Measurements from ENCODE around the gene RIT2. TPM values are rescaled to one million over a fixed set of nuclear protein-coding genes. Genes with fewer than 3 reads are reported as not detected.

RIT2 gene
- total RNA-seq, 1 experiment from 2014 or later, result not detected

DNA sequence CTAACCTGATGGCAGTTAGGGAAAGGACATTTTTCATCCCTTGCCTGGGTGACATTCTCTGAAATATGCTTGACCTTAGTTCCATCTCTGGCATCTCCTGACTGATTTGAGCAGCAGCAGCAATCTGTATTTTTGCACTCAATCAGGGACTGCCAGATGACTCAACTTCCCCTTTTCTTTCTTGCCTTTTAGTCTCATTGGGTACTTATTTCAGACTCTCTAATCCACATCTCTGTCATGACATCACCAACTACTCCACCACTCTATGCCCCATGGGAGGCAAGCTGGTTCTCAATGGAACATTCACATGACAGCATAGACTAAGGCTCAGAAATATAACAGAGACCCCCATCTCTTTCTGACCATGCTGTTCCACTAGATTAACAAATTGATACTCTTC is 254.2 kb downstream of the RIT2 start:
- Histone ChIP-seq H3F3A (ENCODE audit: insufficient read depth, low read depth) (no peaks in the 10 kb centered on the region), H4K20me1 (ENCODE audit: insufficient read depth) (no peaks in the 10 kb centered on the region), H3K4me1 (replicated peaks; ENCODE audit: insufficient read depth) (no peaks in the 10 kb centered on the region), H2AFZ (no peak overlapping the region), H3K27me3 (ENCODE audit: insufficient read depth, low read depth) (no peaks in the 10 kb centered on the region), H3K9me3 (ENCODE audit: insufficient read depth, low read depth) (no peaks in the 10 kb centered on the region), H3K4me2 (no peak overlapping the region), H3K27ac (no peak overlapping the region), H3K79me2 (ENCODE audit: low read depth) (no peaks in the 10 kb centered on the region), H3K36me3 (ENCODE audit: low read depth) (no peaks in the 10 kb centered on the region), H3K4me3 (no peak overlapping the region), H3K9me2 (ENCODE audit: insufficient read depth) (no peaks in the 10 kb centered on the region)
- intact Hi-C loops (cut with micrococcal nuclease; ENCODE audit: unreplicated experiment), result no loop called here
- ChIA-PET POLR2A (ENCODE audit: unreplicated experiment) (no interaction called here), CTCF (no interaction called here)
- DNase-seq, result no peak
- TF ChIP-seq, protein P1, sequence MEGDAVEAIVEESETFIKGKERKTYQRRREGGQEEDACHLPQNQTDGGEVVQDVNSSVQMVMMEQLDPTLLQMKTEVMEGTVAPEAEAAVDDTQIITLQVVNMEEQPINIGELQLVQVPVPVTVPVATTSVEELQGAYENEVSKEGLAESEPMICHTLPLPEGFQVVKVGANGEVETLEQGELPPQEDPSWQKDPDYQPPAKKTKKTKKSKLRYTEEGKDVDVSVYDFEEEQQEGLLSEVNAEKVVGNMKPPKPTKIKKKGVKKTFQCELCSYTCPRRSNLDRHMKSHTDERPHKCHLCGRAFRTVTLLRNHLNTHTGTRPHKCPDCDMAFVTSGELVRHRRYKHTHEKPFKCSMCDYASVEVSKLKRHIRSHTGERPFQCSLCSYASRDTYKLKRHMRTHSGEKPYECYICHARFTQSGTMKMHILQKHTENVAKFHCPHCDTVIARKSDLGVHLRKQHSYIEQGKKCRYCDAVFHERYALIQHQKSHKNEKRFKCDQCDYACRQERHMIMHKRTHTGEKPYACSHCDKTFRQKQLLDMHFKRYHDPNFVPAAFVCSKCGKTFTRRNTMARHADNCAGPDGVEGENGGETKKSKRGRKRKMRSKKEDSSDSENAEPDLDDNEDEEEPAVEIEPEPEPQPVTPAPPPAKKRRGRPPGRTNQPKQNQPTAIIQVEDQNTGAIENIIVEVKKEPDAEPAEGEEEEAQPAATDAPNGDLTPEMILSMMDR (conservative IDR thresholded peaks at IDR 0.05), result no peak
- no TSS peak for BruUV-seq (replicated peaks)

DNA sequence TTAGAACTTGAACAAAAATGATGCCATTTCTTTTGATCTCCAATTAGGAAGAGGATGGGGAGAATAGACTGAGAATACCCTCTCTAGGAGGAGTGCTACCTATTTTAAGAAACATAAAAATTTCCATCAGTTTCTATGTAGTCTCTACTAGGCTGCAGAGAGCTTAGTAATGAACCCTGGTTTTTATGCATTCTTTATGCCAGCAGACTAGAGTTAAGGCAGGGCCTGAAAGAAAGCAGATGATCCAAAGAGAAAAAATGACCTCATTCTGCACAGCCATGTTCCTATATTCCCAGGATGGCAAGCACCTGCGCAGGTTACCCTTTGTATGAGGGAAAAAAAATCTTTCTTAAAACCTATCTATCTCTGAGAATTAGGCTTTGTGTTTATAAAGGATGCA is 254.9 kb downstream of the RIT2 start:
- no TSS peak for BruUV-seq (replicated peaks)
- Histone ChIP-seq H3K36me3 (ENCODE audit: low read depth) (no peaks in the 10 kb centered on the region), H4K20me1 (ENCODE audit: insufficient read depth) (no peaks in the 10 kb centered on the region), H3K4me2 (no peak overlapping the region), H3K27ac (no peak overlapping the region), H3K4me1 (replicated peaks; ENCODE audit: insufficient read depth) (no peaks in the 10 kb centered on the region), H2AFZ (no peak overlapping the region), H3K79me2 (ENCODE audit: low read depth) (no peaks in the 10 kb centered on the region), H3K27me3 (ENCODE audit: insufficient read depth, low read depth) (no peaks in the 10 kb centered on the region), H3K9me3 (ENCODE audit: insufficient read depth, low read depth) (no peaks in the 10 kb centered on the region), H3F3A (ENCODE audit: insufficient read depth, low read depth) (no peaks in the 10 kb centered on the region), H3K9me2 (ENCODE audit: insufficient read depth) (no peaks in the 10 kb centered on the region), H3K4me3 (no peak overlapping the region)
- POLR2A ChIA-PET (ENCODE audit: unreplicated experiment), result no interaction called here
- no peak for DNase-seq
- TF ChIP-seq EZH2 (IDR thresholded peaks at IDR 0.05; ENCODE audit: low read depth), result no peak
- TF ChIP-seq, protein P1 (conservative IDR thresholded peaks at IDR 0.05), result no peak
- CTCF ChIA-PET, result no interaction called here
- intact Hi-C loops (cut with micrococcal nuclease; ENCODE audit: unreplicated experiment), result no loop called here

DNA sequence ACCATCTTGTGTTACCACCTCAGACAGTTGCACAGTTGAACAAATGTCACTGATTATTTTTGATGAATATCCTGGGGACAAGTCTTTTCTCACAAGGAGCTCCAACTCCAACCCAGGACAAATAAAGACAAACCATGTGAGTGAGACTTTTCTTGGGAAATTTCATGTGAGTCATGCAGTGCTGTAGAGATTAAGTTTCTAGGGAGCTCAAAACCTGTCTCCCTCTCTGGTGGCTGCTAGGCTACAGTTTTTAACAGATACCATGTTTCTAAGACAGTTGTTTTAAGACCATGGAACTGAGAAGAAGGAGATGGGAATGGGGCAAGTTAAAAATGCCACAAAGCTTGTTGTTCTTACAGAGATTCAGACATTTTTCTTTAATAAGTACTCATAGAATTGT is 255.5 kb downstream of the RIT2 start:
- CTCF ChIA-PET, result no interaction called here
- H3F3A ChIP-seq (ENCODE audit: insufficient read depth, low read depth), result no peaks in the 10 kb centered on the region
- no peaks in the 10 kb centered on the region for H3K4me1 ChIP-seq (replicated peaks; ENCODE audit: insufficient read depth)
- H3K79me2 ChIP-seq (ENCODE audit: low read depth), result no peaks in the 10 kb centered on the region
- no peaks in the 10 kb centered on the region for H3K27me3 ChIP-seq (ENCODE audit: insufficient read depth, low read depth)
- no peak overlapping the region for H3K27ac ChIP-seq
- DNase-seq, result no peak
- no peak overlapping the region for H2AFZ ChIP-seq
- no peaks in the 10 kb centered on the region for H4K20me1 ChIP-seq (ENCODE audit: insufficient read depth)
- POLR2A ChIA-PET (ENCODE audit: unreplicated experiment), result no interaction called here
- no TSS peak for BruUV-seq (replicated peaks)
- H3K9me2 ChIP-seq (ENCODE audit: insufficient read depth), result no peaks in the 10 kb centered on the region
- no peaks in the 10 kb centered on the region for H3K9me3 ChIP-seq (ENCODE audit: insufficient read depth, low read depth)
- no peak overlapping the region for H3K4me2 ChIP-seq
- intact Hi-C loops (cut with micrococcal nuclease; ENCODE audit: unreplicated experiment), result no loop called here
- TF ChIP-seq, protein P1 (conservative IDR thresholded peaks at IDR 0.05), result no peak
- no peak for TF ChIP-seq EZH2 (IDR thresholded peaks at IDR 0.05; ENCODE audit: low read depth)
- H3K36me3 ChIP-seq (ENCODE audit: low read depth), result no peaks in the 10 kb centered on the region
- H3K4me3 ChIP-seq, result no peak overlapping the region
